Testis (tissue), 2 donors: Measurements from ENCODE around the gene CALY.
"Not testable (repeated sequence)": the region's sequence is repeated elsewhere in the genome, so short reads cannot be mapped to it uniquely, and the experiment has no call there.

Experiments used
- POLR2A ChIP-seq: fragments of 450-650 bp; IDR thresholded peaks from one replicate; pipeline ENCODE4 v1.6.1; 2017; ENCODE audit warnings: antibody characterized with exemption, mild to moderate bottlenecking, moderate library complexity
- TF ChIP-seq, protein P1 (sequence below), 3 experiments: fragments of 450-650 bp in 2 of 3; fragments of 200-600 bp in 1 of 3; sonication (generic) in 1 of 3; IDR thresholded peaks; one replicate each; pipeline ENCODE4 v1.5.1; 2016 to 2019; ENCODE audit warnings: antibody characterized with exemption in 3 of 3, mild to moderate bottlenecking in 2 of 3, moderate library complexity in 1 of 3

DNA sequence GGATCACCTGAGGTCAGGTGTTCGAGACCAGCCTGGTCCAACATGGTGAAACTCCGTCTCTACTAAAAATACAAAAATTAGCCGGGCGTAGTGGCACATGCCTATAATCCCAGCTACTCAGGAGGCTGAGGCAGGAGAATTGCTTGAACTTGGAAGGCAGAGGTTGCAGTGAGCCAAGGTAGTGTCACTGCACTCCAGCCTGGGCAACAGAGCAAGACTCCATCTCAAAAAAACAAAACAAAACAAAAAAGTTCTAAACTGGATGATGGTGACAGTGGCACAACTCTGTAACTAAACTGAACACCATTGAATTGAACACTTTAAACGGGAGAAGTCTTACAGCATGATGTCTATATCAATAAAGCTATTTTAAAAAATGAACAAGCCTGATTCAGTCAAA, 39.5 kb upstream of the CALY start:
- TF ChIP-seq, protein P1, sequence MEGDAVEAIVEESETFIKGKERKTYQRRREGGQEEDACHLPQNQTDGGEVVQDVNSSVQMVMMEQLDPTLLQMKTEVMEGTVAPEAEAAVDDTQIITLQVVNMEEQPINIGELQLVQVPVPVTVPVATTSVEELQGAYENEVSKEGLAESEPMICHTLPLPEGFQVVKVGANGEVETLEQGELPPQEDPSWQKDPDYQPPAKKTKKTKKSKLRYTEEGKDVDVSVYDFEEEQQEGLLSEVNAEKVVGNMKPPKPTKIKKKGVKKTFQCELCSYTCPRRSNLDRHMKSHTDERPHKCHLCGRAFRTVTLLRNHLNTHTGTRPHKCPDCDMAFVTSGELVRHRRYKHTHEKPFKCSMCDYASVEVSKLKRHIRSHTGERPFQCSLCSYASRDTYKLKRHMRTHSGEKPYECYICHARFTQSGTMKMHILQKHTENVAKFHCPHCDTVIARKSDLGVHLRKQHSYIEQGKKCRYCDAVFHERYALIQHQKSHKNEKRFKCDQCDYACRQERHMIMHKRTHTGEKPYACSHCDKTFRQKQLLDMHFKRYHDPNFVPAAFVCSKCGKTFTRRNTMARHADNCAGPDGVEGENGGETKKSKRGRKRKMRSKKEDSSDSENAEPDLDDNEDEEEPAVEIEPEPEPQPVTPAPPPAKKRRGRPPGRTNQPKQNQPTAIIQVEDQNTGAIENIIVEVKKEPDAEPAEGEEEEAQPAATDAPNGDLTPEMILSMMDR (IDR thresholded peaks at IDR 0.05) = not testable (repeated sequence)
- TF ChIP-seq POLR2A = not testable (repeated sequence)
